ENCODE results near the gene CCDC51. TPM values are rescaled to one million over a fixed set of nuclear protein-coding genes. Genes with fewer than 3 reads are reported as not detected.

The CCDC51 gene
- total and polyA plus RNA-seq, 2 donors from 2014 or later = 13.8 to 32.8 TPM

GRCh38 chr3:48388966-48389365, 51.0 kb downstream of the CCDC51 start:
- intact Hi-C loops (cut with DNase I) = no loop called here
- FAIRE-seq = no peak
- TF ChIP-seq CTCF (IDR thresholded peaks at IDR 0.05; ENCODE audit: borderline replicate concordance, extremely low read depth, insufficient read depth) = no peak

GRCh38 chr3:48387634-48388033, 52.3 kb downstream of the CCDC51 start:
- TF ChIP-seq CTCF (IDR thresholded peaks at IDR 0.05; ENCODE audit: borderline replicate concordance, extremely low read depth, insufficient read depth) = no peak
- Histone ChIP-seq H3K9me3 (ENCODE audit: control insufficient read depth in 2 of 3, insufficient read depth in 1 of 3, low read length in 3 of 3) (no peaks in the 10 kb centered on the region), H3K27ac (ENCODE audit: low read depth in 2 of 2, low read length in 2 of 2) (no peak overlapping the region), H3K27me3 (ENCODE audit: control insufficient read depth, insufficient read depth, low read length) (no peaks in the 10 kb centered on the region), H3K4me3 (ENCODE audit: low read length in 3 of 3) (no peak overlapping the region), H3K4me1 (ENCODE audit: control insufficient read depth in 2 of 3, insufficient read depth in 2 of 3, low read depth in 1 of 3, low read length in 3 of 3) (no peaks in the 10 kb centered on the region), H3K36me3 (ENCODE audit: control insufficient read depth in 2 of 3, insufficient read depth in 3 of 3, low read length in 3 of 3) (no peaks in the 10 kb centered on the region), H3K9ac (ENCODE audit: low read length in 3 of 3) (no peak overlapping the region)
- FAIRE-seq (no peak), DNase-seq (no peak)
- intact Hi-C loops (cut with DNase I) = no loop called here

More at GRCh38 chr3:48388966-48389365, 51.0 kb downstream of the CCDC51 start:
- Histone ChIP-seq H3K36me3 (ENCODE audit: control insufficient read depth in 2 of 3, insufficient read depth in 3 of 3, low read length in 3 of 3) (no peaks in the 10 kb centered on the region), H3K27ac (ENCODE audit: low read depth in 2 of 2, low read length in 2 of 2) (no peak overlapping the region), H3K9ac (ENCODE audit: low read length in 3 of 3) (no peak overlapping the region), H3K4me3 (ENCODE audit: low read length in 3 of 3) (no peak overlapping the region), H3K9me3 (ENCODE audit: control insufficient read depth in 2 of 3, insufficient read depth in 1 of 3, low read length in 3 of 3) (no peaks in the 10 kb centered on the region), H3K27me3 (ENCODE audit: control insufficient read depth, insufficient read depth, low read length) (no peaks in the 10 kb centered on the region), H3K4me1 (ENCODE audit: control insufficient read depth in 2 of 3, insufficient read depth in 2 of 3, low read depth in 1 of 3, low read length in 3 of 3) (no peaks in the 10 kb centered on the region)
- DNase-seq = no peak

Other genes starting within 250 kb of the CCDC51 start
- gene CAMP, start 216.6 kb downstream of the CCDC51 start, total RNA-seq = not detected
- gene CAMP, start 216.6 kb downstream of the CCDC51 start, polyA plus RNA-seq (ENCODE audit: insufficient read depth, low read depth, low replicate concordance) = not detected
- gene ZNF589, start 199.0 kb downstream of the CCDC51 start, total RNA-seq = 13.3 TPM
- gene ZNF589, start 199.0 kb downstream of the CCDC51 start, polyA plus RNA-seq (ENCODE audit: insufficient read depth, low read depth, low replicate concordance) = 6.5 TPM
- 32.9 TPM for gene NME6, start 138.8 kb downstream of the CCDC51 start, total RNA-seq
- gene NME6, start 138.8 kb downstream of the CCDC51 start, polyA plus RNA-seq (ENCODE audit: insufficient read depth, low read depth, low replicate concordance) = 19.9 TPM
- gene SPINK8, start 106.5 kb downstream of the CCDC51 start, total RNA-seq = not detected
- not detected for gene SPINK8, start 106.5 kb downstream of the CCDC51 start, polyA plus RNA-seq (ENCODE audit: insufficient read depth, low read depth, low replicate concordance)
- gene FBXW12, start 67.9 kb downstream of the CCDC51 start, total RNA-seq = not detected
- not detected for gene FBXW12, start 67.9 kb downstream of the CCDC51 start, polyA plus RNA-seq (ENCODE audit: insufficient read depth, low read depth, low replicate concordance)
- gene PLXNB1, start 10.0 kb downstream of the CCDC51 start, total RNA-seq = 224 TPM
- 101 TPM for gene PLXNB1, start 10.0 kb downstream of the CCDC51 start, polyA plus RNA-seq (ENCODE audit: insufficient read depth, low read depth, low replicate concordance)
- gene TMA7, start 138 bp upstream of the CCDC51 start, total RNA-seq = 195 TPM
- 631 TPM for gene TMA7, start 138 bp upstream of the CCDC51 start, polyA plus RNA-seq (ENCODE audit: insufficient read depth, low read depth, low replicate concordance)
- 6.7 TPM for gene ATRIP, start 6.6 kb upstream of the CCDC51 start, total RNA-seq
- 5.4 TPM for gene ATRIP, start 6.6 kb upstream of the CCDC51 start, polyA plus RNA-seq (ENCODE audit: insufficient read depth, low read depth, low replicate concordance)
- gene SHISA5, start 64.1 kb upstream of the CCDC51 start, total RNA-seq = 214 TPM
- gene SHISA5, start 64.1 kb upstream of the CCDC51 start, polyA plus RNA-seq (ENCODE audit: insufficient read depth, low read depth, low replicate concordance) = 157 TPM
- gene PFKFB4, start 116.7 kb upstream of the CCDC51 start, total RNA-seq = 4.6 TPM
- gene PFKFB4, start 116.7 kb upstream of the CCDC51 start, polyA plus RNA-seq (ENCODE audit: insufficient read depth, low read depth, low replicate concordance) = 2.1 TPM
- not detected for gene UCN2, start 123.7 kb upstream of the CCDC51 start, total RNA-seq
- not detected for gene UCN2, start 123.7 kb upstream of the CCDC51 start, polyA plus RNA-seq (ENCODE audit: insufficient read depth, low read depth, low replicate concordance)
- 13.1 TPM for gene COL7A1, start 155.2 kb upstream of the CCDC51 start, total RNA-seq
- gene COL7A1, start 155.2 kb upstream of the CCDC51 start, polyA plus RNA-seq (ENCODE audit: insufficient read depth, low read depth, low replicate concordance) = 14.4 TPM
- gene UQCRC1, start 169.5 kb upstream of the CCDC51 start, total RNA-seq = 207 TPM
- gene UQCRC1, start 169.5 kb upstream of the CCDC51 start, polyA plus RNA-seq (ENCODE audit: insufficient read depth, low read depth, low replicate concordance) = 584 TPM
- not detected for gene TMEM89, start 181.7 kb upstream of the CCDC51 start, total RNA-seq
- not detected for gene TMEM89, start 181.7 kb upstream of the CCDC51 start, polyA plus RNA-seq (ENCODE audit: insufficient read depth, low read depth, low replicate concordance)
- gene SLC26A6, start 195.3 kb upstream of the CCDC51 start, total RNA-seq = 15.4 TPM
- 20.6 TPM for gene SLC26A6, start 195.3 kb upstream of the CCDC51 start, polyA plus RNA-seq (ENCODE audit: insufficient read depth, low read depth, low replicate concordance)
- gene CELSR3, start 222.8 kb upstream of the CCDC51 start, total RNA-seq = 2.0 TPM
- 0.17 TPM for gene CELSR3, start 222.8 kb upstream of the CCDC51 start, polyA plus RNA-seq (ENCODE audit: insufficient read depth, low read depth, low replicate concordance)
- gene NCKIPSD, start 245.8 kb upstream of the CCDC51 start, total RNA-seq = 31.2 TPM
- 24.0 TPM for gene NCKIPSD, start 245.8 kb upstream of the CCDC51 start, polyA plus RNA-seq (ENCODE audit: insufficient read depth, low read depth, low replicate concordance)